GM18951 (cell line): ENCODE results near the gene ST8SIA1.
"Not testable (repeated sequence)": the region's sequence is repeated elsewhere in the genome, so short reads cannot be mapped to it uniquely, and the experiment has no call there.

Source experiments
- POLR2A ChIP-seq: IDR thresholded peaks from 4 replicates; pipeline ENCODE4 v1.6.1; 2011; ENCODE audit warnings: mild to moderate bottlenecking; ENCODE audit not compliant: insufficient read length, insufficient read depth; ENCODE audit errors: extremely low read depth
- in situ Hi-C: fragments of 300-500 bp; cut with MboI; formaldehyde crosslinking; loops from one replicate; pipeline ENCODE4 v1.12.0; 2022; ENCODE audit warnings: low sequenced_read_pairs, mixed read lengths, inconsistent platforms; ENCODE audit not compliant: unreplicated experiment

Gene ST8SIA1

GRCh38 chr12:22188431-22188830 lies 146.1 kb downstream of the ST8SIA1 start:
- in situ Hi-C loops, result no loop called here
- no peak for TF ChIP-seq POLR2A

- no peak for TF ChIP-seq POLR2A
- in situ Hi-C loops, result no loop called here
These were observed 153.8 kb downstream of the ST8SIA1 start for GRCh38 chr12:22180705-22181104.

- in situ Hi-C loops, result no loop called here
- no peak for TF ChIP-seq POLR2A
These were observed 161.3 kb downstream of the ST8SIA1 start for GRCh38 chr12:22173177-22173576.

DNA sequence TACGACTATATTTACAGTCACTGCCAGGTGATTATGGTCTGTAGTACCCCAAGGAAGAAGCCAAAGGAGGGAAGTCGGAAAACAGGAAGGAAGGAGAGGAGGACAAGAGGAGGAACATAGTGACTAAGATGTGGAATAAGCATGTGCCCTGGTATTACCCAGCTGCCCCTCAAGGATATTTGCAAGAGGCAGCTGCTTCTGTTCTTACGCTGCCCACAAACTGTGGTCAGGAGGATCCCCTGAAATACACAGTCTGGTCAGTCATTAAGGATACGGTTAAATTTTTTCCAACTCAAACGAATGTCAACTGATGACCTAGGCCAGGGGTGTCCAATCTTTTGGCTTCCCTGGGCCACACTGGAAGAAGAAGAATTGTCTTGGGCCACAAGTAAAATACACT lies 162.0 kb downstream of the ST8SIA1 start:
- TF ChIP-seq POLR2A, result no peak
- in situ Hi-C loops, result no loop called here

- in situ Hi-C loops, result no loop called here
- no peak for TF ChIP-seq POLR2A
These were observed 165.1 kb downstream of the ST8SIA1 start for GRCh38 chr12:22169376-22169775.

GRCh38 chr12:22164139-22164538 lies 170.4 kb downstream of the ST8SIA1 start:
- in situ Hi-C loops, result no loop called here
- no peak for TF ChIP-seq POLR2A

DNA sequence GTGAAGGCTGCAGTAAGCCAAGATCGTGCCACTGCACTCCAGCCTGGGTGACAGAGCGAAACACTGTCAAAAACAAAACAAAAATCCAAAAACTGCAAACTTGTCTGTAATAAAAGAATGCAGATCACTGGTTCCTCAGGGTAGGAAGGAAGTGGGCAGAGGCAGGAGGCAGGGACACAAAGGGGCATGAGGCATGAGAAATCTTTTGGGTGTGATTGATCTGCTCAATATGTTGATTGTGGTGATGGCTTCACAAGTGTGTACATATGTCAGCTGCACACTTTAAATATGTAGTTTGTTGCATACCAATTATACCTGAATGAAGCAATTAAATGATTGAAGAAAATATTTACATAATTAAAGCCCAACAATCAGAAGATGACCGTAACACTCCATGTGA lies 170.9 kb downstream of the ST8SIA1 start:
- no peak for TF ChIP-seq POLR2A
- in situ Hi-C loops, result no loop called here

DNA sequence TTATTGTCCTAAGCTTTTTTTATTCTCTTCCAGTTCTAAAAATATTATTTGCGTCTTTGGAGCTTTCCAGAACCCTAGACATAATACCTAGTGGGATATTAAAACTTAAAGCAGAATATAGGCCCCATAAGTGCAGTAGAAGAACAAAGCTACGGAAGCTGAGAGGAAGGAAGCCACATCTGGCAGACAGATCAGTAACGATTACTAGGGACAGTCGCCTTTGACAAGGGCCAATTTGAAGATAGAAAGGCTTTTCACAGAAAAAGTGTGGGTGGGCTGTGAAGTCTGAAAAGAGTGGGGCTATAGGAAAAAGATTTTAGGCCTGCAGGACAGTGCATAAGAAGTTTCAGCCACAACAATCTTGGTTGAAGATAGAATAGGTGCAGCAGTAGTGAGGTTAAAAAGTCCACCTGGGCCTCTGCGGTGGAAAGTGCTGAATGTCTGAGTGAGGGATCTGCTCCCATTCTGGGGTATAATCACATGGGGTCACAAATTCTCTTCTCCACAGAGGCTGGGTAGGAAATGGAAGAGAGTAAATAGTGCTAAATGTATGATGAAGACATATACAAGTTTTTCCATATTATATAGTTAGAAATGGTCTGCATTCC lies 174.0 kb downstream of the ST8SIA1 start:
- TF ChIP-seq POLR2A, result no peak
- in situ Hi-C loops, result no loop called here

- in situ Hi-C loops, result not testable (repeated sequence)
These were observed 185.2 kb downstream of the ST8SIA1 start for GRCh38 chr12:22149286-22149685.

GRCh38 chr12:22146686-22147085 lies 187.8 kb downstream of the ST8SIA1 start:
- in situ Hi-C loops, result not testable (repeated sequence)
